Measurements from ENCODE around the gene AMPD2. TPM values are rescaled to one million over a fixed set of nuclear protein-coding genes. Genes with fewer than 3 reads are reported as not detected.

Gene AMPD2
- total and polyA plus RNA-seq, 2 of the 8 experiments (the other 6 are each of a cell fraction or from before 2014, with no cell fraction given): 37.2 to 67.7 TPM

DNA sequence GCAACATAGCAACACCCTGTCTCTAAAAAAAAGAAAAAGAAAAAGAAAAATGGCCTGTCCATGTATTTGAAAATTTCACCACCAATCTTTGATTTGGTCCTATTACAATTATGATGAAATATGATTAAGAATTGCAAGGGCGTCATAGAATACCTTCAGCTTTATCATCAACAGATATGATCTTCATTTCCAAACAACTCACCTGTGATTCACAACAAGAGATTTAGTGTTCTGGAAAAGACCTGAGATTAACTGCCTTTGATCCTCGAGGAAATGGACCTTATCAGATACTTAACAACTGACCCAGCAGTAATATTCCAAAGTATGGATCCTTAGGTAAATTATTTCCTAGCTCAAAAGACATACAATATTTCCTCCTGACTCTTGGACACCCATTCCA is 32.8 kb downstream of the AMPD2 start (continued):
- no peak for TF ChIP-seq PHF8 (conservative IDR thresholded peaks at IDR 0.05; ENCODE audit: low read depth, low read length)

Data from H1 (cell line).